Stimulated activated naive B cell treated with anti-CD40 and anti-IgM and Interleukin-4, amounts not matched to agents 10 μg/mL and 1 μg/mL and 100 μg/mL, for 72 hours (primary cell): Measurements from ENCODE around the gene CDK11A.
A peak's percentile ranks its signal among the peaks of the same experiment; 100 is the strongest.
"Not testable (repeated sequence)": the region's sequence is repeated elsewhere in the genome, so short reads cannot be mapped to it uniquely, and the experiment has no call there.

ENCODE experiments used
- ATAC-seq, 2 donors: fragments of 150-1000 bp; cut with Tn5 transposase; replicated peaks; 2 replicates each; pipeline ENCODE4 v1.10.0; 2021; ENCODE audit warnings: moderate library complexity in 1 of 2
- DNase-seq: peaks from one replicate; pipeline ENCODE4 v3.0.0; 2021
- H3K27ac Mint-ChIP-seq: one replicate; pipeline ENCODE4 v1.8.0; 2022; ENCODE audit warnings: mild to moderate bottlenecking, mixed read lengths
- H3K27me3 Mint-ChIP-seq, 2 donors: one replicate each; pipeline ENCODE4 v1.8.0; 2022; ENCODE audit warnings: mixed read lengths in 2 of 2
- H3K36me3 Mint-ChIP-seq, 2 donors: one replicate each; pipeline ENCODE4 v1.8.0; 2022; ENCODE audit warnings: mixed read lengths in 2 of 2, mild to moderate bottlenecking in 1 of 2
- H3K4me1 Mint-ChIP-seq, 2 donors: one replicate each; pipeline ENCODE4 v1.8.0; 2022; ENCODE audit warnings: mixed read lengths in 2 of 2, mild to moderate bottlenecking in 1 of 2
- H3K4me3 Mint-ChIP-seq, 2 donors: one replicate each; pipeline ENCODE4 v1.8.0; 2022; ENCODE audit warnings: mild to moderate bottlenecking in 2 of 2, mixed read lengths in 2 of 2, moderate library complexity in 1 of 2
- H3K9me3 Mint-ChIP-seq, 2 donors: one replicate each; pipeline ENCODE4 v1.8.0; 2022; ENCODE audit warnings: mixed read lengths in 2 of 2, mild to moderate bottlenecking in 1 of 2

CDK11A gene

GRCh38 chr1:1715109-1715883, 8.9 kb downstream of the CDK11A start:
- H3K27ac Mint-ChIP-seq, ATAC-seq, DNase-seq, H3K9me3 Mint-ChIP-seq, H3K27me3 Mint-ChIP-seq, H3K4me3 Mint-ChIP-seq, H3K4me1 Mint-ChIP-seq: not testable (repeated sequence)
- peaks cover 14 to 40% of the 10 kb centered on the region in 2 donors for H3K36me3 Mint-ChIP-seq

- peaks cover 4 to 10% of the 10 kb centered on the region in 2 donors for H3K36me3 Mint-ChIP-seq
- ATAC-seq, H3K4me3 Mint-ChIP-seq, H3K27ac Mint-ChIP-seq, H3K9me3 Mint-ChIP-seq, DNase-seq, H3K4me1 Mint-ChIP-seq, H3K27me3 Mint-ChIP-seq: not testable (repeated sequence)
These were observed 16.3 kb downstream of the CDK11A start for GRCh38 chr1:1707897-1708296.

GRCh38 chr1:1707241-1707640, 16.9 kb downstream of the CDK11A start:
- not testable (repeated sequence) for DNase-seq, H3K27ac Mint-ChIP-seq, H3K9me3 Mint-ChIP-seq, H3K4me3 Mint-ChIP-seq, H3K36me3 Mint-ChIP-seq, H3K4me1 Mint-ChIP-seq, H3K27me3 Mint-ChIP-seq, ATAC-seq

- H3K4me1 Mint-ChIP-seq, ATAC-seq, DNase-seq: not testable (repeated sequence)
These were observed 18.5 kb downstream of the CDK11A start for GRCh38 chr1:1705623-1706022.

GRCh38 chr1:1704284-1704957, 19.7 kb downstream of the CDK11A start:
- not testable (repeated sequence) for H3K4me1 Mint-ChIP-seq, H3K27me3 Mint-ChIP-seq, H3K27ac Mint-ChIP-seq, DNase-seq, ATAC-seq, H3K36me3 Mint-ChIP-seq, H3K4me3 Mint-ChIP-seq, H3K9me3 Mint-ChIP-seq

More at GRCh38 chr1:1705623-1706022, 18.5 kb downstream of the CDK11A start:
- H3K4me3 Mint-ChIP-seq, H3K36me3 Mint-ChIP-seq, H3K9me3 Mint-ChIP-seq, H3K27me3 Mint-ChIP-seq, H3K27ac Mint-ChIP-seq: not testable (repeated sequence)

- no peaks in the 10 kb centered on the region for H3K27me3 Mint-ChIP-seq
- H3K27ac Mint-ChIP-seq = no peak overlapping the region
- ATAC-seq = no peak
- H3K9me3 Mint-ChIP-seq = no peaks in the 10 kb centered on the region
- no peaks in the 10 kb centered on the region for H3K4me1 Mint-ChIP-seq
- peaks cover 3 to 4% of the 10 kb centered on the region in 2 donors for H3K36me3 Mint-ChIP-seq
- no peak for DNase-seq
- H3K4me3 Mint-ChIP-seq = no peak overlapping the region
These were observed 20.4 kb downstream of the CDK11A start for GRCh38 chr1:1703796-1704195.

- H3K9me3 Mint-ChIP-seq, H3K4me1 Mint-ChIP-seq, DNase-seq, H3K4me3 Mint-ChIP-seq, H3K27me3 Mint-ChIP-seq, H3K36me3 Mint-ChIP-seq, ATAC-seq, H3K27ac Mint-ChIP-seq: not testable (repeated sequence)
These were observed 21.7 kb downstream of the CDK11A start for GRCh38 chr1:1702506-1702905.

GRCh38 chr1:1700557-1700956, 23.6 kb downstream of the CDK11A start:
- not testable (repeated sequence) for H3K27me3 Mint-ChIP-seq, H3K4me1 Mint-ChIP-seq, H3K9me3 Mint-ChIP-seq, ATAC-seq, H3K4me3 Mint-ChIP-seq, DNase-seq, H3K27ac Mint-ChIP-seq, H3K36me3 Mint-ChIP-seq

- H3K27ac Mint-ChIP-seq, H3K4me1 Mint-ChIP-seq, H3K4me3 Mint-ChIP-seq, DNase-seq, H3K9me3 Mint-ChIP-seq, H3K27me3 Mint-ChIP-seq, H3K36me3 Mint-ChIP-seq: not testable (repeated sequence)
- peak; percentile 46 to 48 for ATAC-seq
These were observed 24.1 kb downstream of the CDK11A start for GRCh38 chr1:1700067-1700466.

- ATAC-seq, H3K27me3 Mint-ChIP-seq, H3K4me3 Mint-ChIP-seq, DNase-seq, H3K4me1 Mint-ChIP-seq, H3K36me3 Mint-ChIP-seq, H3K27ac Mint-ChIP-seq, H3K9me3 Mint-ChIP-seq: not testable (repeated sequence)
These were observed 25.1 kb downstream of the CDK11A start for GRCh38 chr1:1699061-1699460.

- H3K9me3 Mint-ChIP-seq, DNase-seq, H3K36me3 Mint-ChIP-seq, H3K4me3 Mint-ChIP-seq, ATAC-seq, H3K27me3 Mint-ChIP-seq, H3K27ac Mint-ChIP-seq, H3K4me1 Mint-ChIP-seq: not testable (repeated sequence)
These were observed 26.6 kb downstream of the CDK11A start for GRCh38 chr1:1697358-1698183.

- H3K27ac Mint-ChIP-seq, H3K4me1 Mint-ChIP-seq, DNase-seq, H3K36me3 Mint-ChIP-seq, H3K27me3 Mint-ChIP-seq, H3K4me3 Mint-ChIP-seq, H3K9me3 Mint-ChIP-seq, ATAC-seq: not testable (repeated sequence)
These were observed 27.5 kb downstream of the CDK11A start for GRCh38 chr1:1696431-1697357.

GRCh38 chr1:1692714-1693647, 31.2 kb downstream of the CDK11A start, which contains the start of gene SLC35E2B:
Gene SLC35E2B, minus strand, starts transcription at chr1:1692795. Its CDS starts 16,096 bp downstream, at chr1:1676699.
- Mint-ChIP-seq H3K27ac (peak within 1 kb of the TSS; percentile 98), H3K4me3 (peak within 1 kb of the TSS; percentile 83)
- peak; percentile 79 to 82 for ATAC-seq
- peak; percentile 95 for DNase-seq
- H3K9me3 Mint-ChIP-seq, H3K4me1 Mint-ChIP-seq, H3K36me3 Mint-ChIP-seq, H3K27me3 Mint-ChIP-seq: not testable (repeated sequence)
